Activated CD8-positive, alpha-beta T cell treated with anti-CD3 and anti-CD28 coated beads for 36 hours (primary cell): Measurements from ENCODE around the gene CACNA1S. TPM values are rescaled to one million over a fixed set of nuclear protein-coding genes. Genes with fewer than 3 reads are reported as not detected.

Experiments
- ATAC-seq: fragments of 200-7000 bp; cut with Tn5 transposase; one replicate; pipeline ENCODE4 v1.10.0; 2021; ENCODE audit warnings: mild to moderate bottlenecking, moderate library complexity
- CTCF ChIA-PET: fragments of 350-600 bp; sonication (Branson Sonifier 250); formaldehyde crosslinking; loops from one replicate; lab custom pipeline; 2021; ENCODE audit warnings: antibody characterized with exemption; lab: Charles Lee
- POLR2A ChIA-PET: fragments of 350-600 bp; sonication (Branson Sonifier 250); formaldehyde crosslinking; loops from one replicate; lab custom pipeline; 2021; ENCODE audit warnings: antibody characterized with exemption; lab: Charles Lee
- DNase-seq: peaks from one replicate; pipeline ENCODE4 v3.0.0-alpha.2; 2020
- H3K27ac Mint-ChIP-seq: one replicate; pipeline ENCODE4 v1.8.0; 2021; ENCODE audit warnings: mild to moderate bottlenecking, mixed read lengths
- H3K27me3 Mint-ChIP-seq: one replicate; pipeline ENCODE4 v1.8.0; 2021; ENCODE audit warnings: mixed read lengths
- H3K36me3 Mint-ChIP-seq: one replicate; pipeline ENCODE4 v1.8.0; 2021; ENCODE audit warnings: low read depth, mixed read lengths
- H3K4me1 Mint-ChIP-seq: one replicate; pipeline ENCODE4 v1.8.0; 2021; ENCODE audit warnings: low read depth, mixed read lengths
- H3K4me3 Mint-ChIP-seq: one replicate; pipeline ENCODE4 v1.8.0; 2021; ENCODE audit warnings: mild to moderate bottlenecking, moderate library complexity, mixed read lengths
- H3K9me3 Mint-ChIP-seq: one replicate; pipeline ENCODE4 v1.8.0; 2021; ENCODE audit warnings: mixed read lengths
- intact Hi-C: fragments of 100-400 bp; cut with micrococcal nuclease; formaldehyde crosslinking; loops from one replicate; pipeline ENCODE4 v1.10.0; 2022
- total RNA-seq, 2 experiments: library from RNA; stranded (reverse); gene quantifications; one replicate each; pipeline ENCODE4 v1.2.3, GENCODE V29; 2021
- TF ChIP-seq, protein P1 (sequence below): fragments of 200-600 bp; IDR thresholded peaks from one replicate; pipeline ENCODE4 v1.8.0; 2022; ENCODE audit warnings: antibody characterized with exemption, mild to moderate bottlenecking

Gene CACNA1S
- total RNA-seq, 2 experiments from 2014 or later = not detected

DNA sequence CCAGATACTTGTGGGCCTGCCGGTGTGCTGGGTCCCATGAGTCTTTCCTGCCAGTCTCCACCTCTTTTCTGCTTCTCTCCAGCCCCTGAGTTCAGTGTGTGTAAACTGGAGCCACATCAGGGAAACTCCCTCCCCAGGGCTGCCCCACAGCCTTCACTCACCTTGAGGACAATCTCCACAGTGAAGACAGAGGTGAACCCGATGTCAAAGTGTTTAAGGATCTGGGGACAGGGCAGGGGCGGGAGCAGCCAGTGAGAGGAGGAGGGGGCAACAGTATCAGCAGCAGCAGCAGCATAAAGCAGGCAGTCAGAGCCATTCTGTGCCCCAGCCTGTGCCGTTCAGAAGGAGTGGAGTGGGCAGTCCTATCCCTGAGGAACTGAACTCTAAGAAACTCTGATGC is 43.2 kb downstream of the CACNA1S start:
- ChIA-PET POLR2A (no interaction called here), CTCF (interaction anchor here (0.8 to 1.3 kb wide), 2 partner anchors 12 to 89 kb away, joined by 3 to 5 read pairs; no protein-coding TSS in a partner anchor)
- Mint-ChIP-seq H3K4me3 (no peak overlapping the region), H3K9me3 (no peaks in the 10 kb centered on the region), H3K4me1 (no peaks in the 10 kb centered on the region), H3K27ac (no peak overlapping the region), H3K27me3 (no peaks in the 10 kb centered on the region), H3K36me3 (no peaks in the 10 kb centered on the region)
- no peak for DNase-seq
- no peak for ATAC-seq
- intact Hi-C loops = no loop called here
- TF ChIP-seq, protein P1, sequence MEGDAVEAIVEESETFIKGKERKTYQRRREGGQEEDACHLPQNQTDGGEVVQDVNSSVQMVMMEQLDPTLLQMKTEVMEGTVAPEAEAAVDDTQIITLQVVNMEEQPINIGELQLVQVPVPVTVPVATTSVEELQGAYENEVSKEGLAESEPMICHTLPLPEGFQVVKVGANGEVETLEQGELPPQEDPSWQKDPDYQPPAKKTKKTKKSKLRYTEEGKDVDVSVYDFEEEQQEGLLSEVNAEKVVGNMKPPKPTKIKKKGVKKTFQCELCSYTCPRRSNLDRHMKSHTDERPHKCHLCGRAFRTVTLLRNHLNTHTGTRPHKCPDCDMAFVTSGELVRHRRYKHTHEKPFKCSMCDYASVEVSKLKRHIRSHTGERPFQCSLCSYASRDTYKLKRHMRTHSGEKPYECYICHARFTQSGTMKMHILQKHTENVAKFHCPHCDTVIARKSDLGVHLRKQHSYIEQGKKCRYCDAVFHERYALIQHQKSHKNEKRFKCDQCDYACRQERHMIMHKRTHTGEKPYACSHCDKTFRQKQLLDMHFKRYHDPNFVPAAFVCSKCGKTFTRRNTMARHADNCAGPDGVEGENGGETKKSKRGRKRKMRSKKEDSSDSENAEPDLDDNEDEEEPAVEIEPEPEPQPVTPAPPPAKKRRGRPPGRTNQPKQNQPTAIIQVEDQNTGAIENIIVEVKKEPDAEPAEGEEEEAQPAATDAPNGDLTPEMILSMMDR = no peak

DNA sequence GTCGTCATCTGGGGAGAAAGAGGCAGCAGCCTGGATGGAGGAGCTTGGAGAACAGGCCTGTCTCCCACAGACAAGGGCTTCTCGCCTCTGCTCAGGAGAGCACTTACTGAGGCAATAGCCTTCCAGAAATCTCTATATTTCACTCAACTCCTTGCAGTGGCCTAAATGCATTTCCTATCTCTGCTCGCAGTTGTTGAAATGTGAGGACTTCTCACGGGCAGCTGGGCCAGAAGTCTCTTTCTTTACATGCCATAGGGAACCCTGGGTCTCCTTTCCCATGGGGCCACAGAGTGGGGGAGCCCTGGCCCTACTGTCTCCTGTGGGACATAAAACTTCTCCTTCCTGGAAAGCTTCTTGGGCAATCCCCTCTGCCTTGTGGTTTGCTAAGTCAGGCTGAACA is 45.2 kb downstream of the CACNA1S start:
- no peak overlapping the region for H3K27ac Mint-ChIP-seq
- intact Hi-C loops = no loop called here
- no peaks in the 10 kb centered on the region for H3K27me3 Mint-ChIP-seq
- CTCF ChIA-PET = interaction anchor here (1.5 kb wide), 1 partner anchor 52 kb away, joined by 5 read pairs; no protein-coding TSS in a partner anchor
- ATAC-seq (no peak), DNase-seq (no peak)
- TF ChIP-seq, protein P1 = no peak
- POLR2A ChIA-PET = no interaction called here
- H3K36me3 Mint-ChIP-seq = no peaks in the 10 kb centered on the region
- no peak overlapping the region for H3K4me3 Mint-ChIP-seq
- no peaks in the 10 kb centered on the region for H3K9me3 Mint-ChIP-seq
- H3K4me1 Mint-ChIP-seq = no peaks in the 10 kb centered on the region

DNA sequence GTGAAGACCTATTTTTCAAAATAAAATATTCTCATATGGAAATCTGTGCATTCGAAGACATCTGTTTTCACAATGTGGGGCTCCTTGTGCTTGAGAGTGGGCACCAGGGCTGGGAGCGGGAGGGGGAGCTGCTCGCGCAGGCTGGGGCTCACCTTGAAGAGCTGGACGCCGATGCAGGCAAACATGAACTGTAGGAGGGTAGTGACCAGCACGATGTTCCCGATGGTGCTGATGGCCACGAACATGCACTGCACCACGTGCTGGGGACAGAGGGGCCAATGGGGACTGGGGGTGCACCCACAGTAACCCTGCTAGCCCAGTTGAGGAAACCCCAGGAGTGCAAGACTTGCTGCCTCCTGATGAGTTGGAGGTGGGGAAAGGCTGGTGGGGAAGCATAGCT is 46.5 kb downstream of the CACNA1S start:
- TF ChIP-seq, protein P1 = no peak
- Mint-ChIP-seq H3K9me3 (no peaks in the 10 kb centered on the region), H3K27ac (no peak overlapping the region), H3K36me3 (no peaks in the 10 kb centered on the region), H3K4me3 (no peak overlapping the region), H3K4me1 (no peaks in the 10 kb centered on the region), H3K27me3 (no peaks in the 10 kb centered on the region)
- POLR2A ChIA-PET = no interaction called here
- intact Hi-C loops = no loop called here
- ATAC-seq (no peak), DNase-seq (no peak)
- CTCF ChIA-PET = interaction anchor here (0.9 to 1.5 kb wide), 5 partner anchors 12 to 93 kb away, joined by 3 to 7 read pairs (median 4); no protein-coding TSS in a partner anchor

DNA sequence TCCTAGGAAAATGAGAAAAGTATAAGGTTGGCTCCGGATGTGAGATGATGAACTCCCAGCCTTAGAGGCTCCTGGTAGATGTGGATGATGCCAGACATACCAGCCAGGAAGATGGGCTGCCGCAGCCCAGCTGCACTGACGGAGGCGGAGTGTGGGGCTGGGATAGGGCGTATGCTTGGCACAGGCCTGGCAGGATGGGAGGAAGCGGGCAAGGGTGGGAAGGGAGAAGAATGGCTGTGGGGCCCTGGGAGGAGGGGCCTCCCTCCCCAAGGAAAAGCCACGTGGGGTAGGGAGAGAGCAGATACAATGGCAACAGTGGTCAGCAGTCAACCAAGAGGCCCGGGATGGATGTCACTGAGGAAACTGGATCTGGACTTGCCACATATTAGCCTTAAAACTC is 47.4 kb downstream of the CACNA1S start:
- Mint-ChIP-seq H3K27ac (no peak overlapping the region), H3K27me3 (no peaks in the 10 kb centered on the region), H3K4me3 (no peak overlapping the region), H3K9me3 (no peaks in the 10 kb centered on the region), H3K4me1 (no peaks in the 10 kb centered on the region), H3K36me3 (no peaks in the 10 kb centered on the region)
- ChIA-PET CTCF (interaction anchor here (0.9 to 1.5 kb wide), 5 partner anchors 11 to 92 kb away, joined by 3 to 7 read pairs (median 4); no protein-coding TSS in a partner anchor), POLR2A (no interaction called here)
- ATAC-seq = no peak
- no peak for DNase-seq
- TF ChIP-seq, protein P1 = no peak
- intact Hi-C loops = no loop called here

DNA sequence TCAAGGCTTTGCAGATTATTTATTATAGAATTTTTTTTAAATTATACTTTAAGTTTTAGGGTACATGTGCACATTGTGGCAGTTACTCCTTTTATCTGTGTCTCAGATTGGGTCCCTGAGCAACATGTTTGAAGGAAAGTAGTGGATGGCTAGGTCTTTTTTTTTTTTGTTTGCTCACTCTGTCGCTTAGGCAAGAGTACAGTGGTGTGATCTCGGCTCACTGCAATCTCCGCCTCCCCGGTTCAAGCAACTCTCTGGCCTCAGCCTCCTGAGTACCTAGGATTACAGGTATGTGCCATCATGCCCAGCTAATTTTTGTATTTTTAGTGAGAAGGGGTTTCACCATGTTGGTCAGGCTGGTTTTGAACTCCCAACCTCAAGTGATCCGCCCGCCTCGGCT is 49.1 kb downstream of the CACNA1S start:
- Mint-ChIP-seq H3K27ac (no peak overlapping the region), H3K4me3 (no peak overlapping the region), H3K27me3 (no peaks in the 10 kb centered on the region), H3K4me1 (no peaks in the 10 kb centered on the region), H3K9me3 (no peaks in the 10 kb centered on the region), H3K36me3 (no peaks in the 10 kb centered on the region)
- no peak for ATAC-seq
- intact Hi-C loops = no loop called here
- TF ChIP-seq, protein P1 = no peak
- ChIA-PET CTCF (no interaction called here), POLR2A (no interaction called here)
- DNase-seq = no peak
